Keratinocyte (primary cell): ENCODE results near the gene DHX58. TPM values are rescaled to one million over a fixed set of nuclear protein-coding genes. Genes with fewer than 3 reads are reported as not detected.

Source experiments
- DNase-seq: peaks from one replicate; pipeline ENCODE4 v3.0.0-alpha.2; 2011; ENCODE audit warnings: low read depth, missing footprints, low spot score
- FAIRE-seq: peaks from 2 replicates; lab custom pipeline; 2011; peaks lifted over from hg19 to GRCh38; lab: Jason Lieb, UNC
- H2AFZ ChIP-seq: 2 replicates; pipeline ENCODE4 v1.6.0; 2012; ENCODE audit warnings: low read length, control low read depth, inconsistent platforms; ENCODE audit not compliant: control insufficient read depth
- H3K27ac ChIP-seq: 2 replicates; pipeline ENCODE4 v1.5.1; 2011; ENCODE audit warnings: low read length; ENCODE audit not compliant: control insufficient read depth, insufficient read depth
- H3K27me3 ChIP-seq: 3 replicates; pipeline ENCODE4 v1.6.0; 2011; ENCODE audit warnings: low read length; ENCODE audit not compliant: control insufficient read depth, insufficient read depth; ENCODE audit errors: extremely low read depth
- H3K36me3 ChIP-seq, 2 experiments: 2 replicates in 1 of 2; 3 replicates in 1 of 2; pipeline ENCODE4 v1.5.1; 2011; ENCODE audit warnings: low read length in 2 of 2, mild to moderate bottlenecking in 1 of 2; ENCODE audit not compliant: control insufficient read depth in 2 of 2, insufficient read depth in 2 of 2; ENCODE audit errors: extremely low read depth in 1 of 2
- H3K4me1 ChIP-seq: 3 replicates; pipeline ENCODE4 v1.5.1; 2011; ENCODE audit warnings: low read length; ENCODE audit not compliant: control insufficient read depth, insufficient read depth; ENCODE audit errors: extremely low read depth
- H3K4me2 ChIP-seq: 3 replicates; pipeline ENCODE4 v1.6.0; 2011; ENCODE audit warnings: low read depth, low read length; ENCODE audit not compliant: control insufficient read depth, insufficient read depth; ENCODE audit errors: extremely low read depth
- H3K4me3 ChIP-seq, 3 experiments: fragments of 200-600 bp in 1 of 3; sonication (generic) in 1 of 3; 2 replicates in 2 of 3; 3 replicates in 1 of 3; pipeline ENCODE4 v1.5.1; 2011 to 2016; ENCODE audit warnings: low read length in 3 of 3, mild to moderate bottlenecking in 3 of 3, control low read depth in 2 of 3, inconsistent platforms in 1 of 3, low read depth in 1 of 3, mixed read lengths in 1 of 3, mixed run types in 1 of 3, moderate library complexity in 1 of 3; ENCODE audit not compliant: control insufficient read depth in 2 of 3, insufficient read depth in 2 of 3; ENCODE audit errors: extremely low read depth in 1 of 3
- H3K79me2 ChIP-seq: 2 replicates; pipeline ENCODE4 v1.6.0; 2012; ENCODE audit warnings: low read length; ENCODE audit not compliant: control insufficient read depth, insufficient read depth
- H3K9ac ChIP-seq: 3 replicates; pipeline ENCODE4 v1.6.0; 2011; ENCODE audit warnings: low read length; ENCODE audit not compliant: control insufficient read depth, insufficient read depth; ENCODE audit errors: extremely low read depth
- H3K9me1 ChIP-seq: 3 replicates; pipeline ENCODE4 v1.6.0; 2011; ENCODE audit warnings: low read length; ENCODE audit not compliant: control insufficient read depth, insufficient read depth; ENCODE audit errors: extremely low read depth
- H3K9me3 ChIP-seq: 2 replicates; pipeline ENCODE4 v1.5.1; 2012; ENCODE audit warnings: low read depth, low read length; ENCODE audit not compliant: control insufficient read depth
- H4K20me1 ChIP-seq: 3 replicates; pipeline ENCODE4 v1.6.0; 2011; ENCODE audit warnings: low read length; ENCODE audit not compliant: control insufficient read depth, insufficient read depth; ENCODE audit errors: extremely low read depth
- CTCF ChIP-seq, 3 experiments: IDR thresholded peaks in 1 of 3; conservative IDR thresholded peaks in 1 of 3; optimal IDR thresholded peaks in 1 of 3; 2 replicates in 2 of 3; 3 replicates in 1 of 3; pipeline versions ENCODE3 to v1.5.1; 2011; ENCODE audit warnings: low read length in 3 of 3, mild to moderate bottlenecking in 3 of 3, moderate library complexity in 2 of 3, control low read depth in 1 of 3, inconsistent platforms in 1 of 3; ENCODE audit not compliant: insufficient read depth in 2 of 3; ENCODE audit errors: extremely low read depth in 1 of 3
- EZH2 ChIP-seq: IDR thresholded peaks from one replicate; pipeline ENCODE4 v1.6.1; 2012; ENCODE audit warnings: inconsistent platforms, mild to moderate bottlenecking, low read length, moderate library complexity
- dilution Hi-C: fragments of 300-500 bp; cut with MboI; formaldehyde crosslinking; loops from one replicate; pipeline ENCODE4 v1.7.0; 2020; ENCODE audit warnings: low sequenced_read_pairs; ENCODE audit not compliant: extremely low pct_ligation_motif_present
- polyA plus RNA-seq, 5 experiments: library from polyadenylated mRNA; depleted of rRNA in 3 of 5; stranded (reverse) in 3 of 5; stranded (forward) in 1 of 5; unstranded in 1 of 5; fragments of >200 nt; gene quantifications; 1 replicate in 1 of 5; 2 replicates in 3 of 5; 3 replicates in 1 of 5; pipeline versions ENCODE4 v1.2.1 to v1.2.3, GENCODE V29; 2011 to 2012; ENCODE audit warnings: missing spikeins in 2 of 5, low read depth in 1 of 5, low replicate concordance in 1 of 5

DHX58 gene
- polyA plus RNA-seq, 1 donor (not counting 4 experiments of a cell fraction or from before 2014, with no cell fraction given), result 5.2 TPM

- H3K79me2 ChIP-seq, result peaks cover 3% of the 10 kb centered on the region
- no peaks in the 10 kb centered on the region for H3K9me1 ChIP-seq
- peaks cover 18 to 26% of the 10 kb centered on the region in 2 experiments for H3K36me3 ChIP-seq
- H3K4me2 ChIP-seq, result no peak overlapping the region
- dilution Hi-C loops, result no loop called here
- H3K9ac ChIP-seq, result no peak overlapping the region
- FAIRE-seq, result no peak
- no peaks in the 10 kb centered on the region for H3K9me3 ChIP-seq
- H3K27me3 ChIP-seq, result no peaks in the 10 kb centered on the region
- peaks cover 29% of the 10 kb centered on the region for H3K4me1 ChIP-seq
- no peak overlapping the region for H3K27ac ChIP-seq
- no peaks in the 10 kb centered on the region for H4K20me1 ChIP-seq
- no peak for DNase-seq
- TF ChIP-seq CTCF (optimal IDR thresholded peaks at IDR 0.05 in 1 of 3, IDR thresholded peaks at IDR 0.05 in 1 of 3, conservative IDR thresholded peaks at IDR 0.05 in 1 of 3; ENCODE audit: extremely low read depth in 1 of 3, insufficient read depth in 2 of 3, low read length in 3 of 3) (no peak), EZH2 (no peak)
- H3K4me3 ChIP-seq, result no peak overlapping the region
- H2AFZ ChIP-seq, result no peak overlapping the region
Measured at GRCh38 chr17:42117397-42118125, 5.0 kb upstream of the DHX58 start.

DNA sequence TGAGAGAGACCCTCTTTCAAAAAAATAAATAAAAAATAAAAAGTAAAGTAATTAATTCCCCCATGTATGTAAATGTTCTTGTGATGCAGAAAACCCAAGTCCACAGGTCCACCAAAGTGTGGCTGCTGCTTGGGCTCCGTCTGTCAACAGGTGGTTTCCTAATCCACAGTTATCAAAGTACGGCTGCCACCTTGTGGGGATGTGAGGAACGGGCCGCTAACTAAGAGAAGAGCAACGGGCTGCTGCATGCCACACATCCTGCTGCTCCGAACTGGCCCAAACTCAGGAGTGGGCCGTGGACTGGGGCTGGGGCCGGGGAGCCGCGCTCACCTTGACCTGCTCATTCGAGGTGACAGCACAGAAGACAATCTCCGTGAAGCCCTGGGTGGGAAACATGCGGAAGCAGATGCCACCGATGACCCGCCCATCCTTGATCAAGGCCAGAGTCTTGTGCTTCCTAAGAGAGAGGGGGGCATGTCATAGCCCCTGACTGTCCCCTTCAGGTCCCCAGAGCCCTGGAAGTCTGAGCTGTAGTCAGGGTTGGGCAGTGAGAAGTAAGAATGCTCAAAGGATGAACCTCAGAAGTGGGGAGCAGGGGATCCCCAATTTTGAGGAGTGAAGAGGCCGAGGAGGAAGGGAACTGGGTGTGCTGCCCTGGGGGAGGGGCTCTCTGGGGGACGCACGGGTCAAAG, 4.3 kb upstream of the DHX58 start:
- FAIRE-seq (peak; percentile 86), DNase-seq (no peak)
- no peak overlapping the region for H2AFZ ChIP-seq
- H3K9me3 ChIP-seq, result no peaks in the 10 kb centered on the region
- H3K27ac ChIP-seq, result no peak overlapping the region
- TF ChIP-seq EZH2, result no peak
- peak; percentile 81 to 96 (median 84) for TF ChIP-seq CTCF (optimal IDR thresholded peaks at IDR 0.05 in 1 of 3, IDR thresholded peaks at IDR 0.05 in 1 of 3, conservative IDR thresholded peaks at IDR 0.05 in 1 of 3; ENCODE audit: extremely low read depth in 1 of 3, insufficient read depth in 2 of 3, low read length in 3 of 3)
- dilution Hi-C loops, result no loop called here
- no peak overlapping the region for H3K4me2 ChIP-seq
- no peaks in the 10 kb centered on the region for H4K20me1 ChIP-seq
- H3K4me1 ChIP-seq, result peaks cover 28% of the 10 kb centered on the region
- peaks cover 18 to 26% of the 10 kb centered on the region in 2 experiments for H3K36me3 ChIP-seq
- no peak overlapping the region for H3K4me3 ChIP-seq
- no peaks in the 10 kb centered on the region for H3K9me1 ChIP-seq
- peaks cover 3% of the 10 kb centered on the region for H3K79me2 ChIP-seq
- no peaks in the 10 kb centered on the region for H3K27me3 ChIP-seq
- H3K9ac ChIP-seq, result no peak overlapping the region
